Thoracic aorta (tissue), 2 donors: ENCODE results near the gene NAALADL1. TPM values are rescaled to one million over a fixed set of nuclear protein-coding genes. Genes with fewer than 3 reads are reported as not detected.

Experiments used
- ATAC-seq: fragments of 150-250 bp; one replicate; pipeline ENCODE4 v1.8.0; 2017; ENCODE audit warnings: low read depth; ENCODE audit not compliant: insufficient number of reproducible peaks, low FRiP score
- DNase-seq: peaks from one replicate; pipeline ENCODE4 v3.0.0-alpha.2; 2020; ENCODE audit warnings: low spot score
- H3K27ac ChIP-seq, 2 donors: fragments of 200-600 bp; sonication (generic); 1 replicate in 1 of 2; 2 replicates in 1 of 2; pipeline ENCODE4 v1.5.1; 2016; ENCODE audit warnings: mild to moderate bottlenecking in 2 of 2, moderate library complexity in 2 of 2
- H3K27me3 ChIP-seq: fragments of 200-600 bp; sonication (generic); replicated peaks from 2 replicates; pipeline ENCODE4 v1.6.0; 2016; ENCODE audit warnings: mild to moderate bottlenecking; ENCODE audit not compliant: insufficient read depth
- H3K36me3 ChIP-seq: fragments of 200-600 bp; sonication (generic); one replicate; pipeline ENCODE4 v1.5.1; 2016
- H3K4me1 ChIP-seq, 2 donors: fragments of 200-600 bp; sonication (generic); 1 replicate in 1 of 2; 2 replicates in 1 of 2; pipeline versions ENCODE4 v1.5.1 to v1.6.0; 2016; ENCODE audit warnings: low read depth in 2 of 2, mild to moderate bottlenecking in 1 of 2; ENCODE audit not compliant: control insufficient read depth in 1 of 2
- H3K4me3 ChIP-seq: fragments of 200-600 bp; sonication (generic); 2 replicates; pipeline ENCODE4 v1.5.1; 2016; ENCODE audit warnings: mild to moderate bottlenecking
- H3K9me3 ChIP-seq: fragments of 200-600 bp; sonication (generic); 2 replicates; pipeline ENCODE4 v1.5.1; 2016
- total RNA-seq, 2 donors: library from RNA; depleted of rRNA; stranded (reverse); fragments of >200 nt; gene quantifications; one replicate each; pipeline versions ENCODE4 v1.1.0 to v1.2.3, GENCODE V29; 2016
- TF ChIP-seq, protein P1 (sequence below): fragments of 200-600 bp; sonication (generic); IDR thresholded peaks from one replicate; pipeline ENCODE4 v1.5.1; 2019; ENCODE audit warnings: antibody characterized with exemption

The NAALADL1 gene
- total RNA-seq, 2 donors from 2014 or later = 25.8 to 47.1 TPM

DNA sequence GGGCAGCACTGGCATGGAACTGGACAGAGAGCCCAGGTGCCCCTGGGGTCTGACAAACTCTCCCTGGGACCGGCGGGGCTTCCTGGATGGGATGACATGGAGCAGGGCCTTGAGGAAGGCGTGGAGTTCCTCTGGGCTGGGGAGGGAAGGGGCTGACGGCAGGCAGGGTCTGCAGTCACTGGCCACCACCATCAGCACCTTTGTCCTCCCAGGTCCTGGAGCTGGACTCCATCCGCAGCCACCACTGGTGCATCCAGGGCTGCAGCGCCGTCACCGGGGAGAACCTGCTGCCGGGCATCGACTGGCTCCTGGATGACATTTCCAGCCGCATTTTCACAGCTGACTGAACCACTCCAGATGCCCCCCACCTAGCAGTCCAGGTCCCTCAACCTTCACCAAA is 36.8 kb downstream of the NAALADL1 start:
- no peaks in the 10 kb centered on the region for H3K4me1 ChIP-seq
- peaks cover 20% of the 10 kb centered on the region for H3K36me3 ChIP-seq
- TF ChIP-seq, protein P1, sequence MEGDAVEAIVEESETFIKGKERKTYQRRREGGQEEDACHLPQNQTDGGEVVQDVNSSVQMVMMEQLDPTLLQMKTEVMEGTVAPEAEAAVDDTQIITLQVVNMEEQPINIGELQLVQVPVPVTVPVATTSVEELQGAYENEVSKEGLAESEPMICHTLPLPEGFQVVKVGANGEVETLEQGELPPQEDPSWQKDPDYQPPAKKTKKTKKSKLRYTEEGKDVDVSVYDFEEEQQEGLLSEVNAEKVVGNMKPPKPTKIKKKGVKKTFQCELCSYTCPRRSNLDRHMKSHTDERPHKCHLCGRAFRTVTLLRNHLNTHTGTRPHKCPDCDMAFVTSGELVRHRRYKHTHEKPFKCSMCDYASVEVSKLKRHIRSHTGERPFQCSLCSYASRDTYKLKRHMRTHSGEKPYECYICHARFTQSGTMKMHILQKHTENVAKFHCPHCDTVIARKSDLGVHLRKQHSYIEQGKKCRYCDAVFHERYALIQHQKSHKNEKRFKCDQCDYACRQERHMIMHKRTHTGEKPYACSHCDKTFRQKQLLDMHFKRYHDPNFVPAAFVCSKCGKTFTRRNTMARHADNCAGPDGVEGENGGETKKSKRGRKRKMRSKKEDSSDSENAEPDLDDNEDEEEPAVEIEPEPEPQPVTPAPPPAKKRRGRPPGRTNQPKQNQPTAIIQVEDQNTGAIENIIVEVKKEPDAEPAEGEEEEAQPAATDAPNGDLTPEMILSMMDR = no peak
- H3K27ac ChIP-seq = no peak overlapping the region
- no peak overlapping the region for H3K4me3 ChIP-seq
- H3K27me3 ChIP-seq = no peaks in the 10 kb centered on the region
- ATAC-seq = no peak
- no peaks in the 10 kb centered on the region for H3K9me3 ChIP-seq
- DNase-seq = no peak

DNA sequence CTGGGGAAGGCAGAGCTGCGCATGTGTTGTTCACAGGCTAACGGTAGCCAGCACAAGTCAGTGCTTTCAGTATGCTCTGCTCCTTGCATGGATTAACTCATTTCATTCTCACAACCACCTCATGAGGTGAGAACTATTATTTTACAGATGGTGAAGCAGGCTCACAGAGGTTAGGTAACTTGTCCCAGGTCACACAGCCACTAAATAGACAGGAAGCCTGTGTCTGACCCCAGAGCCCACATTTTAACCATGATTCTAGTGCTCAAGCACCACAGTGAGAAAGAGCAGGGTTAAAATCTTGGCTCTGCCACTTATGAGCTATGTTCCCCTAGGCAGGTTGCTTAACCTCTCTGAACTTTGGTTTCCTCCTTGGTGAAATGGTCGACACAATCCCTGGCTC is 37.4 kb downstream of the NAALADL1 start:
- Histone ChIP-seq H3K27ac (no peak overlapping the region), H3K4me3 (no peak overlapping the region), H3K9me3 (no peaks in the 10 kb centered on the region), H3K4me1 (no peaks in the 10 kb centered on the region), H3K36me3 (peaks cover 20% of the 10 kb centered on the region), H3K27me3 (no peaks in the 10 kb centered on the region)
- DNase-seq (no peak), ATAC-seq (no peak)
- TF ChIP-seq, protein P1 = no peak

DNA sequence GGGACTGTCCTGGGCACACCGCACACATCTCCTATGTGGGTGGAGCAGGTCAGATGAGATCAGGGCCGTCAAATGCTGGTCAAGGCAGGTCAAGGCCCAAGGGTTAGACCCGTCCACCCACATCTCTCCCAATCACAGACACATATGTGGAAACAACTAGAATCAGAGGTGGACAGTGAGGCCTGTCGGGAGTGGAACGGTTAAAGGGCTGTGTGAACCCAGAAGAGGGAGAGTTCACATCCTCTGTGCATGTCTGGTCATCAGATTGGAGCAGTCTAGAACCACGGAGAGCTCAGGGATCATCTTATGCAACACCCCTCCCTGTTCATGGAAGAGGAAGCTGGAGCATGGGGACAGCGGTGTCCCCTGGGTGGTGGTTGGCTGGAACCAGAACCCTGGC is 38.5 kb downstream of the NAALADL1 start:
- Histone ChIP-seq H3K4me1 (peaks cover 6 to 9% of the 10 kb centered on the region in 2 donors), H3K27ac (no peak overlapping the region), H3K9me3 (no peaks in the 10 kb centered on the region), H3K36me3 (peaks cover 20% of the 10 kb centered on the region), H3K27me3 (no peaks in the 10 kb centered on the region), H3K4me3 (no peak overlapping the region)
- DNase-seq = no peak
- TF ChIP-seq, protein P1 = no peak
- ATAC-seq = no peak

DNA sequence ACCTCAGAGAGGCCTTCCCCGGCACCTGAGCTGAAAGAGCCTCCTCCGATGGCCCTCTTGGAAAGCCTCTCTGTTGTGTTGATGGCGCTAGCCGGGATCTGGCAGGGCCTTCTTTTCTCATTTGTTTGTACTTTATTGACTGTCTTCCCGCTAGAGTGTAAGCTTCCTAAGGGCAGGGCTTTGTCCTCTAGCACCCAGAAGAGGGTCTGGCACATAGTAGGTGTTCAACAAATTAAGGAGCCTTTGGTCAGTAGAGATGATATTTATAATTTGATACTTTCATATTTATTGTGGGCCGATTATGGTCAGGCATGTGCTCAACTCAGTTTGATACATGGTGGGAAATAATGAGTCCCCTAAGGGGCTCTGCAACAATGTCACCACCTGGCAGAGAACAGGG is 40.4 kb downstream of the NAALADL1 start:
- Histone ChIP-seq H3K4me1 (peaks cover 12 to 19% of the 10 kb centered on the region in 2 donors), H3K4me3 (no peak overlapping the region), H3K36me3 (peaks cover 20% of the 10 kb centered on the region), H3K27me3 (no peaks in the 10 kb centered on the region), H3K27ac (no peak overlapping the region), H3K9me3 (no peaks in the 10 kb centered on the region)
- ATAC-seq (no peak), DNase-seq (no peak)
- TF ChIP-seq, protein P1 = no peak

DNA sequence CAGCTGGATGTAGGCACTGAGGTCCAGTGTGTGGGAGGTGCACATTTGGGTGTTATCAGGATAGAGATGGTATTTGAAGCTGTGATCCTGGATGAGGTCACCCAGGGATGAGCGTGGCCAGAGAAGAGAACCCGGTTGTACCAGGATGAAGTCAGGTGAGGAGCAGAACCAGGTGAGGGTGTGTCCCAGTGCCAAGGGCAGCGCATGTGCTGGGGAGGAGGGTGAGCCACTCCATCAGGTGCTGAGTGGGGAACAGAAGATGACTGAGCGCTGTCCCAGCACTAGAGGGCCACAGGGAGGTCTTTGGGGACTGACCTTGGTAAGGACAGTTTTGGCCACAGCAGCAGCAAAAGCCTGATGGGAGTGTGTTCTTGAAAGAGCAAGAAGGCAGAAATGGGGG is 41.6 kb downstream of the NAALADL1 start:
- TF ChIP-seq, protein P1 = no peak
- no peak for ATAC-seq
- DNase-seq = no peak
- Histone ChIP-seq H3K4me3 (no peak overlapping the region), H3K27me3 (no peaks in the 10 kb centered on the region), H3K36me3 (peaks cover 16% of the 10 kb centered on the region), H3K27ac (no peak overlapping the region), H3K9me3 (no peaks in the 10 kb centered on the region), H3K4me1 (peaks cover 12 to 21% of the 10 kb centered on the region in 2 donors)
